OCI-LY7 (cell line): ENCODE measurements around the gene WIPF1. TPM values are rescaled to one million over a fixed set of nuclear protein-coding genes. Genes with fewer than 3 reads are reported as not detected.

Experiments used
- BruUV-seq: library from RNA; stranded (reverse); fragments of 400-500 nt; replicated peaks from 2 replicates; lab custom pipeline; 2021; lab: Mats Ljungman, UMichigan
- CTCF ChIA-PET: fragments of 300-600 bp; sonication (Branson Sonifier 250); formaldehyde crosslinking; loops from one replicate; lab custom pipeline; 2022; ENCODE audit warnings: antibody characterized with exemption; ENCODE audit not compliant: unreplicated experiment; lab: Charles Lee
- POLR2A ChIA-PET: fragments of 300-600 bp; sonication (Branson Sonifier 250); formaldehyde crosslinking; loops from one replicate; lab custom pipeline; 2022; ENCODE audit warnings: antibody characterized with exemption; lab: Charles Lee
- DNase-seq: peaks from one replicate; pipeline ENCODE4 v3.0.0-alpha.2; 2015; ENCODE audit warnings: low spot score
- H2AFZ ChIP-seq: fragments of 200-600 bp; sonication (generic), shearing (Covaris generic); 2 replicates; pipeline ENCODE4 v1.6.1; 2014; ENCODE audit warnings: mild to moderate bottlenecking, antibody characterized with exemption, low read length, moderate library complexity
- H3K27ac ChIP-seq: fragments of 200-600 bp; sonication (generic); 2 replicates; pipeline ENCODE4 v1.5.1; 2014; ENCODE audit warnings: mixed run types, low read depth, mild to moderate bottlenecking, moderate library complexity, low read length, inconsistent platforms; ENCODE audit not compliant: poor library complexity, severe bottlenecking
- H3K36me3 ChIP-seq: fragments of 200-600 bp; sonication (generic); 2 replicates; pipeline ENCODE4 v1.6.1; 2014; ENCODE audit warnings: mild to moderate bottlenecking, antibody characterized with exemption, low read length, moderate library complexity, mixed read lengths; ENCODE audit not compliant: insufficient read depth
- H3K4me1 ChIP-seq: fragments of 200-600 bp; sonication (generic); 2 replicates; pipeline ENCODE4 v1.5.1; 2014; ENCODE audit warnings: mild to moderate bottlenecking, low read length; ENCODE audit not compliant: insufficient read depth, poor library complexity, severe bottlenecking
- H3K4me2 ChIP-seq: fragments of 200-600 bp; sonication (generic); 2 replicates; pipeline ENCODE4 v1.6.1; 2014; ENCODE audit warnings: mild to moderate bottlenecking, low read length
- H3K4me3 ChIP-seq: fragments of 200-600 bp; sonication (generic); 2 replicates; pipeline ENCODE4 v1.5.1; 2014; ENCODE audit warnings: mild to moderate bottlenecking, low read depth, low read length; ENCODE audit not compliant: poor library complexity, severe bottlenecking
- H3K79me2 ChIP-seq: fragments of 200-600 bp; sonication (generic); 2 replicates; pipeline ENCODE4 v1.6.1; 2016; ENCODE audit warnings: low read depth, mild to moderate bottlenecking, low read length, moderate library complexity, mixed read lengths; ENCODE audit not compliant: insufficient read depth
- H3K9me2 ChIP-seq: fragments of 200-600 bp; sonication (generic); 2 replicates; pipeline ENCODE4 v1.6.1; 2016; ENCODE audit warnings: mild to moderate bottlenecking, low read length, mixed read lengths; ENCODE audit not compliant: insufficient read depth
- H3K9me3 ChIP-seq: fragments of 200-600 bp; sonication (generic); 2 replicates; pipeline ENCODE4 v1.6.1; 2014; ENCODE audit warnings: mild to moderate bottlenecking, mixed run types, low read length, mixed read lengths
- H4K20me1 ChIP-seq: fragments of 200-600 bp; sonication (generic); 2 replicates; pipeline ENCODE4 v1.6.1; 2014; ENCODE audit warnings: mild to moderate bottlenecking, antibody characterized with exemption, low read length, moderate library complexity, mixed read lengths; ENCODE audit not compliant: insufficient read depth
- EZH2phosphoT487 ChIP-seq: fragments of 200-600 bp; sonication (generic); IDR thresholded peaks from 2 replicates; pipeline ENCODE4 v1.6.1; 2018; ENCODE audit warnings: low read depth, borderline replicate concordance, mild to moderate bottlenecking, mixed run types, antibody characterized with exemption, low read length, moderate library complexity, mixed read lengths
- intact Hi-C: fragments of 100-400 bp; cut with micrococcal nuclease; formaldehyde crosslinking; loops from one replicate; pipeline ENCODE4 v1.10.0; 2022; ENCODE audit not compliant: unreplicated experiment
- small RNA-seq: library from RNA; depleted of rRNA; stranded (forward); fragments of <200 nt; gene quantifications from one replicate; pipeline ENCODE3, GENCODE V24; 2014
- total RNA-seq, 2 experiments: library from RNA; depleted of rRNA in 1 of 2; stranded (reverse); fragments of >200 nt in 1 of 2; shearing (Covaris generic) in 1 of 2; gene quantifications; 2 replicates each; pipeline ENCODE4 v1.2.3, GENCODE V29; 2014 to 2022
- TF ChIP-seq, protein P1 (sequence below): fragments of 200-600 bp; sonication (generic); conservative IDR thresholded peaks from 2 replicates; pipeline ENCODE4 v1.5.1; 2014; ENCODE audit warnings: mild to moderate bottlenecking, antibody characterized with exemption, low read length, moderate library complexity, mixed read lengths

WIPF1 gene
- total RNA-seq, 2 experiments from 2014 or later = 27.1 to 192 TPM

DNA sequence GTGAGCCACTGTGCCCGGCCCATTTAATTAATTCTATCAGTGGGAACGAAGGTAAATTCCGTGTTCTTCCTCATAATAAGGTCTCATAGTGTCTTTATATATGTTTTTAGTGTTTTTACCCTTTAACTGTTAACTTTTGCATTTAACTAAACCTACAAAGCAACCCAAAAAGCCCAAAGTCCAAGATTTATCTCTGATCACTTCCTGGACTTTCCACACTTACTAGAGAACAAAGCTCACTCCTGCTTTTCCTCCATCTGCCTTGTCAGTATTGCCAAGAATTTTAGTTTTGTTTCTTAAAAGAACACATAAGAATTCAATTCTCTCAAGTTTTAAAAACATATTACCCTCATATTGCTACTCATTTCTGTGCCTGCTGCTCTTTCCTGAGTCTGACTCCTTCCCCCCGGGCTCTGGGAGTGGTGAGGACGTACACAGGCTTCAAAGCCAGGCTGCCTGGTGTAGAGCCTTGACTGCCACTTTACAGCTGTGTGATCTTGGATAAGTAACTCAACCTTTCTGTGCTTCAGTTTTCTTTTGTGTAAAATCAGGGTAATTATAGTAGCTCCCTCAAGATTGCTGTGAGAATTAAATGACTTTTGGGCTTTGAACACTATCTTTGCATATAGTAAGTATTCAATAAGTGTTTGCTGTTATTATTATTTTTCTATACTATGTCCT, 85.9 kb downstream of the WIPF1 start:
- no TSS peak for BruUV-seq
- Histone ChIP-seq H3K36me3 (no peaks in the 10 kb centered on the region), H3K4me1 (no peaks in the 10 kb centered on the region), H4K20me1 (no peaks in the 10 kb centered on the region), H3K27ac (no peak overlapping the region), H2AFZ (no peak overlapping the region), H3K4me2 (no peak overlapping the region), H3K4me3 (no peak overlapping the region), H3K9me2 (no peaks in the 10 kb centered on the region), H3K9me3 (peaks cover 28% of the 10 kb centered on the region), H3K79me2 (no peaks in the 10 kb centered on the region)
- ChIA-PET POLR2A (interaction anchor here (1.0 to 1.1 kb wide), 3 partner anchors 10 to 24 kb away, joined by 3 to 4 read pairs (median 3); no protein-coding TSS in a partner anchor), CTCF (no interaction called here)
- no peak for DNase-seq
- intact Hi-C loops = no loop called here
- TF ChIP-seq, protein P1, sequence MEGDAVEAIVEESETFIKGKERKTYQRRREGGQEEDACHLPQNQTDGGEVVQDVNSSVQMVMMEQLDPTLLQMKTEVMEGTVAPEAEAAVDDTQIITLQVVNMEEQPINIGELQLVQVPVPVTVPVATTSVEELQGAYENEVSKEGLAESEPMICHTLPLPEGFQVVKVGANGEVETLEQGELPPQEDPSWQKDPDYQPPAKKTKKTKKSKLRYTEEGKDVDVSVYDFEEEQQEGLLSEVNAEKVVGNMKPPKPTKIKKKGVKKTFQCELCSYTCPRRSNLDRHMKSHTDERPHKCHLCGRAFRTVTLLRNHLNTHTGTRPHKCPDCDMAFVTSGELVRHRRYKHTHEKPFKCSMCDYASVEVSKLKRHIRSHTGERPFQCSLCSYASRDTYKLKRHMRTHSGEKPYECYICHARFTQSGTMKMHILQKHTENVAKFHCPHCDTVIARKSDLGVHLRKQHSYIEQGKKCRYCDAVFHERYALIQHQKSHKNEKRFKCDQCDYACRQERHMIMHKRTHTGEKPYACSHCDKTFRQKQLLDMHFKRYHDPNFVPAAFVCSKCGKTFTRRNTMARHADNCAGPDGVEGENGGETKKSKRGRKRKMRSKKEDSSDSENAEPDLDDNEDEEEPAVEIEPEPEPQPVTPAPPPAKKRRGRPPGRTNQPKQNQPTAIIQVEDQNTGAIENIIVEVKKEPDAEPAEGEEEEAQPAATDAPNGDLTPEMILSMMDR = no peak

DNA sequence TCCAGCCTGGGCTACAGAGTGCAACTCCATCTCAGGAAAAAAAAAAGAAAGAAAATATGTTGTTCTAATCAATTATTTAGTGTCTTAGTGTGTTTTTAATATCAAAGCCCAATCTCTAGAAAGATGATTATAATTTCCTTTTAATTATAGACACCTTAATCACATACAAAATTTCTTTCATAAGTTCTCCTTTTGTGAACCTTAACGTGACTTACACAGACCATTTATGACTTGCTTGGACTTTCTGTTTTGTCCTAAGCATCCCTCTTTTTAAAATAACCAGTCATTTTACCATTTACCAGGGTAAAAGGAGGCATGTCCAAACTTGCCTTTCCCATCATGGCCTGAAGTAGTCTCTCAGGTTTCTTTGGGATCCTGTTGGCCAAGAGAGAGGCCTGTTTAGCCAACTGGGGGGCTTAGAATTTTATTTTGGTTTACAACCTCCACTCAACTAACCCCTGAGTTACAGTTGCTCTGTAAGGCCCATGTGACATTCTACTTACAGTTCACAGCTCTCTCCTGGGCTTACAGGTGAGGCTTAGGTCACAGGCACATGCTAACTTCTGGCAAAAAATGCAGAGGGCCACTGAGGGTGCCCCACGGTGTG, 86.9 kb downstream of the WIPF1 start:
- ChIA-PET CTCF (no interaction called here), POLR2A (no interaction called here)
- intact Hi-C loops = no loop called here
- TF ChIP-seq, protein P1 = no peak
- TF ChIP-seq EZH2phosphoT487 = no peak
- no peaks in the 10 kb centered on the region for H3K9me2 ChIP-seq
- no peak overlapping the region for H3K27ac ChIP-seq
- no peak overlapping the region for H2AFZ ChIP-seq
- no peaks in the 10 kb centered on the region for H3K36me3 ChIP-seq
- H4K20me1 ChIP-seq = no peaks in the 10 kb centered on the region
- H3K79me2 ChIP-seq = no peaks in the 10 kb centered on the region
- no peak overlapping the region for H3K4me2 ChIP-seq
- DNase-seq = peak; percentile 73
- peaks cover 28% of the 10 kb centered on the region for H3K9me3 ChIP-seq
- H3K4me3 ChIP-seq = no peak overlapping the region
- no peaks in the 10 kb centered on the region for H3K4me1 ChIP-seq
- BruUV-seq = no TSS peak

Small RNAs within 50 kb of the gene (small RNA-seq; reads per million reads assigned to genes)
- gene RNU6-5P = not detected

Other genes with a start within 250 kb of the WIPF1 start
- gene SCRN3, start 202.1 kb downstream of the WIPF1 start, total RNA-seq (2014; rRNA removed; shearing (Covaris generic)) = 6.1 and 11.8 TPM in 2 replicates
- gene SCRN3, start 202.1 kb downstream of the WIPF1 start, total RNA-seq (2022) = 10.6 and 13.0 TPM in 2 replicates
- gene GPR155, start 110.8 kb downstream of the WIPF1 start, total RNA-seq (2014; rRNA removed; shearing (Covaris generic)) = 0.26 and 1.9 TPM in 2 replicates
- gene GPR155, start 110.8 kb downstream of the WIPF1 start, total RNA-seq (2022) = 0.96 and 1.9 TPM in 2 replicates
- not detected in 2 replicates for gene CHRNA1, start 166.7 kb upstream of the WIPF1 start, total RNA-seq (2014; rRNA removed; shearing (Covaris generic))
- not detected in 2 replicates for gene CHRNA1, start 166.7 kb upstream of the WIPF1 start, total RNA-seq (2022)